PFSK-1 (cell line): ENCODE data around the gene CTDNEP1.

Experiments
- FOXP2 ChIP-seq: optimal IDR thresholded peaks from 2 replicates; pipeline ENCODE3; 2011; ENCODE audit warnings: borderline replicate concordance, control low read depth, inconsistent platforms; ENCODE audit not compliant: insufficient read depth; ENCODE audit errors: extremely low read length, extremely low read depth
- POLR2AphosphoS5 ChIP-seq: IDR thresholded peaks from 2 replicates; pipeline ENCODE4 v1.6.1; 2012; ENCODE audit warnings: low read depth, mild to moderate bottlenecking, control low read depth, low read length, moderate library complexity
- REST ChIP-seq, 2 experiments: IDR thresholded peaks; 2 replicates each; pipeline versions ENCODE4 v1.6.1 to v1.8.0; 2011 to 2012; ENCODE audit warnings: low read depth in 2 of 2, low read length in 2 of 2, control low read depth in 1 of 2, inconsistent platforms in 1 of 2, mild to moderate bottlenecking in 1 of 2, moderate library complexity in 1 of 2; ENCODE audit not compliant: insufficient read depth in 1 of 2
- SIN3A ChIP-seq: IDR thresholded peaks from 2 replicates; pipeline ENCODE4 v1.6.1; 2012; ENCODE audit warnings: mild to moderate bottlenecking, low read length, moderate library complexity, borderline replicate concordance; ENCODE audit not compliant: insufficient read depth
- TAF1 ChIP-seq: IDR thresholded peaks from 2 replicates; pipeline ENCODE4 v1.6.1; 2012; ENCODE audit warnings: low read length, control low read depth, borderline replicate concordance; ENCODE audit not compliant: insufficient read depth

CTDNEP1 gene

GRCh38 chr17:7226721-7227710, 24.5 kb downstream of the CTDNEP1 start:
- TF ChIP-seq POLR2AphosphoS5: no peak
- no peak for TF ChIP-seq REST (IDR thresholded peaks at IDR 0.05; ENCODE audit: insufficient read depth in 1 of 2, low read depth in 2 of 2, low read length in 2 of 2)
- no peak for TF ChIP-seq FOXP2
- no peak for TF ChIP-seq TAF1
- no peak for TF ChIP-seq SIN3A

GRCh38 chr17:7225711-7226331, 25.7 kb downstream of the CTDNEP1 start:
- TF ChIP-seq FOXP2 (no peak), POLR2AphosphoS5 (peak; percentile 49; the same call in 1 of the 2 replicates)

- TF ChIP-seq FOXP2: no peak
Measured at GRCh38 chr17:7224661-7225111, 26.8 kb downstream of the CTDNEP1 start.

- TF ChIP-seq SIN3A (no peak), FOXP2 (no peak), REST (IDR thresholded peaks at IDR 0.05; ENCODE audit: insufficient read depth in 1 of 2, low read depth in 2 of 2, low read length in 2 of 2) (no peak), TAF1 (no peak), POLR2AphosphoS5 (no peak; the same call in 1 of the 2 replicates)
Measured at GRCh38 chr17:7224110-7224509, 27.4 kb downstream of the CTDNEP1 start.

- TF ChIP-seq TAF1 (no peak), FOXP2 (no peak), REST (IDR thresholded peaks at IDR 0.05; ENCODE audit: insufficient read depth in 1 of 2, low read depth in 2 of 2, low read length in 2 of 2) (no peak), POLR2AphosphoS5 (no peak), SIN3A (no peak)
Measured at GRCh38 chr17:7223375-7223774, 28.2 kb downstream of the CTDNEP1 start.

- TF ChIP-seq REST (IDR thresholded peaks at IDR 0.05; ENCODE audit: insufficient read depth in 1 of 2, low read depth in 2 of 2, low read length in 2 of 2): no peak
- TF ChIP-seq POLR2AphosphoS5: peak; percentile 42; the same call in 1 of the 2 replicates
- no peak for TF ChIP-seq TAF1
- no peak for TF ChIP-seq FOXP2
Measured at GRCh38 chr17:7222972-7223292, 28.6 kb downstream of the CTDNEP1 start.
